ENCODE measurements around the gene CES2.

- TF ChIP-seq CTCF (IDR thresholded peaks at IDR 0.05; ENCODE audit: low read depth, low read length), result peak; percentile 87
- TF ChIP-seq EZH2phosphoT487 (IDR thresholded peaks at IDR 0.05; ENCODE audit: low read depth), result no peak
Observed at GRCh38 chr16:66954097-66954659, 18.9 kb downstream of the CES2 start.
